ENCODE measurements around the gene MAB21L2.
"Not testable (repeated sequence)": the region's sequence is repeated elsewhere in the genome, so short reads cannot be mapped to it uniquely, and the experiment has no call there.

Gene MAB21L2

GRCh38 chr4:150562250-150562649 is 19.7 kb upstream of the MAB21L2 start:
- TF ChIP-seq GABPA (IDR thresholded peaks at IDR 0.05; ENCODE audit: low read depth) = no peak
- TF ChIP-seq, protein P1, sequence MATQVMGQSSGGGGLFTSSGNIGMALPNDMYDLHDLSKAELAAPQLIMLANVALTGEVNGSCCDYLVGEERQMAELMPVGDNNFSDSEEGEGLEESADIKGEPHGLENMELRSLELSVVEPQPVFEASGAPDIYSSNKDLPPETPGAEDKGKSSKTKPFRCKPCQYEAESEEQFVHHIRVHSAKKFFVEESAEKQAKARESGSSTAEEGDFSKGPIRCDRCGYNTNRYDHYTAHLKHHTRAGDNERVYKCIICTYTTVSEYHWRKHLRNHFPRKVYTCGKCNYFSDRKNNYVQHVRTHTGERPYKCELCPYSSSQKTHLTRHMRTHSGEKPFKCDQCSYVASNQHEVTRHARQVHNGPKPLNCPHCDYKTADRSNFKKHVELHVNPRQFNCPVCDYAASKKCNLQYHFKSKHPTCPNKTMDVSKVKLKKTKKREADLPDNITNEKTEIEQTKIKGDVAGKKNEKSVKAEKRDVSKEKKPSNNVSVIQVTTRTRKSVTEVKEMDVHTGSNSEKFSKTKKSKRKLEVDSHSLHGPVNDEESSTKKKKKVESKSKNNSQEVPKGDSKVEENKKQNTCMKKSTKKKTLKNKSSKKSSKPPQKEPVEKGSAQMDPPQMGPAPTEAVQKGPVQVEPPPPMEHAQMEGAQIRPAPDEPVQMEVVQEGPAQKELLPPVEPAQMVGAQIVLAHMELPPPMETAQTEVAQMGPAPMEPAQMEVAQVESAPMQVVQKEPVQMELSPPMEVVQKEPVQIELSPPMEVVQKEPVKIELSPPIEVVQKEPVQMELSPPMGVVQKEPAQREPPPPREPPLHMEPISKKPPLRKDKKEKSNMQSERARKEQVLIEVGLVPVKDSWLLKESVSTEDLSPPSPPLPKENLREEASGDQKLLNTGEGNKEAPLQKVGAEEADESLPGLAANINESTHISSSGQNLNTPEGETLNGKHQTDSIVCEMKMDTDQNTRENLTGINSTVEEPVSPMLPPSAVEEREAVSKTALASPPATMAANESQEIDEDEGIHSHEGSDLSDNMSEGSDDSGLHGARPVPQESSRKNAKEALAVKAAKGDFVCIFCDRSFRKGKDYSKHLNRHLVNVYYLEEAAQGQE (IDR thresholded peaks at IDR 0.05; ENCODE audit: insufficient replicate concordance, low read depth) = no peak
- TF ChIP-seq POLR2AphosphoS5 (IDR thresholded peaks at IDR 0.05; ENCODE audit: low read depth) = no peak
- TF ChIP-seq, protein P2, sequence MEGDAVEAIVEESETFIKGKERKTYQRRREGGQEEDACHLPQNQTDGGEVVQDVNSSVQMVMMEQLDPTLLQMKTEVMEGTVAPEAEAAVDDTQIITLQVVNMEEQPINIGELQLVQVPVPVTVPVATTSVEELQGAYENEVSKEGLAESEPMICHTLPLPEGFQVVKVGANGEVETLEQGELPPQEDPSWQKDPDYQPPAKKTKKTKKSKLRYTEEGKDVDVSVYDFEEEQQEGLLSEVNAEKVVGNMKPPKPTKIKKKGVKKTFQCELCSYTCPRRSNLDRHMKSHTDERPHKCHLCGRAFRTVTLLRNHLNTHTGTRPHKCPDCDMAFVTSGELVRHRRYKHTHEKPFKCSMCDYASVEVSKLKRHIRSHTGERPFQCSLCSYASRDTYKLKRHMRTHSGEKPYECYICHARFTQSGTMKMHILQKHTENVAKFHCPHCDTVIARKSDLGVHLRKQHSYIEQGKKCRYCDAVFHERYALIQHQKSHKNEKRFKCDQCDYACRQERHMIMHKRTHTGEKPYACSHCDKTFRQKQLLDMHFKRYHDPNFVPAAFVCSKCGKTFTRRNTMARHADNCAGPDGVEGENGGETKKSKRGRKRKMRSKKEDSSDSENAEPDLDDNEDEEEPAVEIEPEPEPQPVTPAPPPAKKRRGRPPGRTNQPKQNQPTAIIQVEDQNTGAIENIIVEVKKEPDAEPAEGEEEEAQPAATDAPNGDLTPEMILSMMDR (IDR thresholded peaks at IDR 0.05; ENCODE audit: insufficient read depth, low read length) = no peak
- no peak for TF ChIP-seq SPI1 (IDR thresholded peaks at IDR 0.05; ENCODE audit: borderline replicate concordance, low read depth)
- Histone ChIP-seq H3K27me3 (ENCODE audit: insufficient read depth, poor library complexity, severe bottlenecking) (no peaks in the 10 kb centered on the region), H3K4me3 (replicated peaks; ENCODE audit: insufficient read depth, low read length) (no peak overlapping the region), H3K27ac (replicated peaks) (no peak overlapping the region)
- DNase-seq (ENCODE audit: low read depth in 1 of 2, low spot score in 1 of 2) = no peak

DNA sequence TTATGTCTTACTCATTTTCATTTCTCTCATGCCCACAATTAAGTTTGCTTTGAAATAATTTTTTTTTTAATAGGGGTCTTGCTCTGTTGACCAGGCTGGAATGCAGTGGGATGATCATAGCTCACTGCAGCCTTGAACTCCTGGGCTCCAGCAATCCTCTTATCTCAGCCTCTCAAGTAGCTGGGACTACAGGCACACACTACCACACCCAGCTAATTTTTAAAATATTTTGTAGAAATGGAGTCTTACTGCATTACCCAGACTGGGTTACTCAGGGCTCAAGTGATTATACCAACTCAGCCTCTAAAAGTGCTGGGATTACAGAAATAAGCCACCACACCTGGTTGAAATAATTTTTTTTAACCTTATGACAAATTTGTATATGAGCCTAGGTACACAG is 19.2 kb upstream of the MAB21L2 start:
- no peak overlapping the region for H3K27ac ChIP-seq (replicated peaks)
- no peak for TF ChIP-seq GABPA (IDR thresholded peaks at IDR 0.05; ENCODE audit: low read depth)
- TF ChIP-seq, protein P1 (IDR thresholded peaks at IDR 0.05; ENCODE audit: insufficient replicate concordance, low read depth) = no peak
- no peak for TF ChIP-seq POLR2AphosphoS5 (IDR thresholded peaks at IDR 0.05; ENCODE audit: low read depth)
- TF ChIP-seq, protein P2 (IDR thresholded peaks at IDR 0.05; ENCODE audit: insufficient read depth, low read length) = no peak
- TF ChIP-seq SPI1 (IDR thresholded peaks at IDR 0.05; ENCODE audit: borderline replicate concordance, low read depth) = no peak
- H3K4me3 ChIP-seq (replicated peaks; ENCODE audit: insufficient read depth, low read length) = no peak overlapping the region
- H3K27me3 ChIP-seq (ENCODE audit: insufficient read depth, poor library complexity, severe bottlenecking) = no peaks in the 10 kb centered on the region
- DNase-seq (ENCODE audit: low read depth in 1 of 2, low spot score in 1 of 2) = no peak

DNA sequence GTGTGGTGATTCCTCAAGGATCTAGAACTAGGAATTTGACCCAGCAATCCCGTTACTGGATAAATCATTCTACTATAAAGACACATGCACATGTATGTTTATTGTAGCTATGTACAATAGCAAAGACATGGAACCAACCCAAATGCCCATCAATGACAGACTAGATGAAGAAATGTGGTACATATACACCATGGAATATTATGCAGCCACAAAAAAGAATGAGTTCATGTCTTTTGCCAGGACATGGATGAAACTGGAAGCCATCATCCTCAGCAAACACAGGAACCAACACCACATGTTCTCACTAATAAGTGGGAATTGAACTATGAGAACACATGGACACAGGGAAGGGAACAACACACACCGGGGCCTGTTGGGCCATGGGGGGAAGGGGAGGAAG is 17.0 kb upstream of the MAB21L2 start:
- H3K27me3 ChIP-seq (ENCODE audit: insufficient read depth, poor library complexity, severe bottlenecking); DNase-seq (ENCODE audit: low read depth in 1 of 2, low spot score in 1 of 2); H3K27ac ChIP-seq (replicated peaks): not testable (repeated sequence)

DNA sequence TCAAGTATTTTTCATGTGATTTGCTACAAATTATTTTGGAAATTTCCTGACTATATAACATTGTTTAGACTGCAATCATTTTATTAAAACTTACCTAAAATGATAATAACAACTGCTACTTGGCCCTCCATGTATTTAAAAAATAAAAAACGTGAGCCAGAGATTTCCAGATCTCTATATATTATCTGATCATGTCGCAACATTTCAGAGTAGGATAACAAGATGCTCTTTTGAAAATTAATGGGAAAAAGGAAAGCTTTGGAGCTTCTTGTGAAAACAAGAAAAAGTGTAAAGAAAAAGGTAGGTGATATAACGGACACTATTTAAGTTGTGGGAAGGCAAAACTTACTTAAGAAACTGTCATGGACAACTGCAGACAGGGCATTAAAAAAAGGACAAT is 14.9 kb upstream of the MAB21L2 start:
- no peaks in the 10 kb centered on the region for H3K27me3 ChIP-seq (ENCODE audit: insufficient read depth, poor library complexity, severe bottlenecking)
- H3K4me3 ChIP-seq (replicated peaks; ENCODE audit: insufficient read depth, low read length) = no peak overlapping the region
- H3K27ac ChIP-seq (replicated peaks) = no peak overlapping the region
- no peak for TF ChIP-seq SPI1 (IDR thresholded peaks at IDR 0.05; ENCODE audit: borderline replicate concordance, low read depth)
- TF ChIP-seq, protein P2 (IDR thresholded peaks at IDR 0.05; ENCODE audit: insufficient read depth, low read length) = no peak
- TF ChIP-seq, protein P1 (IDR thresholded peaks at IDR 0.05; ENCODE audit: insufficient replicate concordance, low read depth) = no peak
- no peak for TF ChIP-seq POLR2AphosphoS5 (IDR thresholded peaks at IDR 0.05; ENCODE audit: low read depth)
- TF ChIP-seq GABPA (IDR thresholded peaks at IDR 0.05; ENCODE audit: low read depth) = no peak
- DNase-seq (ENCODE audit: low read depth in 1 of 2, low spot score in 1 of 2) = no peak

More for the DNA sequence above, 17.0 kb upstream of the MAB21L2 start:
- H3K4me3 ChIP-seq (replicated peaks; ENCODE audit: insufficient read depth, low read length) = not testable (repeated sequence)
